Stimulated activated CD4-positive, alpha-beta T cell treated with anti-CD3 and anti-CD28 coated beads, Interleukin-15, amount 100 ng/mL, for 48 hours (primary cell): ENCODE data around the gene OR6C74.

Source experiments
- DNase-seq, 2 donors: peaks; one replicate each; pipeline ENCODE4 v3.0.0-alpha.2; 2020; ENCODE audit warnings: low read depth in 2 of 2

The OR6C74 gene

DNA sequence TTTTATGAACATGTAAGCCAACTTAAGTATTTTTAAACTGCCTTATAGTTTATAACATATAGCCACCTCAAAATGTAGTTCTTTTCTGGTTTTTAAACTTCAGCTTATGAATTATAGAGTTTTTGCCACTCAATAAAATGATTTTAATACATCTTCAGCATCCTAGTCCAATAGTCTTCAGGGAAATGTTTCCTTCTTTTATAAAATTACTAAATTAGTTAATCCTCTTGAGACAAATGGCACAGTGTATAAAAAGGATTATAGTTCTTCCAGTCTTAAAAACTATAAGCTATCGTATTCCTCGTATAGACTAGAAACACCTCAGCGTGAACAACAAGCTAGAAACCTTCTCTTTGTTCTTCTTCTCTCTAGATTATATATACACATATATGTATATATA is at the start of gene OR6C74:
OR6C74 (plus strand) TSS at position 301 of the 400 bp plus-strand sequence. CDS start 2,679 bp downstream, outside the sequence.
- DNase-seq, result no peak

GRCh38 chr12:55220725-55221124 is 23.7 kb upstream of the OR6C74 start, which contains the start of gene OR10A7:
Gene OR10A7, plus strand, starts transcription at chr12:55221025. Its CDS starts 0 bp downstream, at chr12:55221025.
- no peak for DNase-seq

DNA sequence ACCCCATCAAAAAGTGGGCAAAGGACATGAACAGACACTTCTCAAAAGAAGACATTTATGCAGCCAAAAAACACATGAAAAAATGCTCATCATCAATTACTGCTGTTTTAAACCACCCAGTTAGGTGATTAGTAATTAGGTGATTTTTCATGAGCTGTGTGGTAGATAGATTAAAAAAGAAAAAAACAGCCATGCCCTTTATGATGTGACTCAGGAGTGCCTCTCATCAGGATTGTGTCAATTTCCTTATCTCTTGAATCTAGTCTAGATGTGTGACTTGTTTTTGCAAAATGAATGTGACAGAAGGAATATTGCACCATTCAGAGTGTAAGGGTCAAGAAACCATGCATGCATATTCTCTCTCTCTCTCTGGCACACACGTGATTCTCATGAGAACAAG is 17.9 kb upstream of the OR6C74 start:
- DNase-seq, result no peak

DNA sequence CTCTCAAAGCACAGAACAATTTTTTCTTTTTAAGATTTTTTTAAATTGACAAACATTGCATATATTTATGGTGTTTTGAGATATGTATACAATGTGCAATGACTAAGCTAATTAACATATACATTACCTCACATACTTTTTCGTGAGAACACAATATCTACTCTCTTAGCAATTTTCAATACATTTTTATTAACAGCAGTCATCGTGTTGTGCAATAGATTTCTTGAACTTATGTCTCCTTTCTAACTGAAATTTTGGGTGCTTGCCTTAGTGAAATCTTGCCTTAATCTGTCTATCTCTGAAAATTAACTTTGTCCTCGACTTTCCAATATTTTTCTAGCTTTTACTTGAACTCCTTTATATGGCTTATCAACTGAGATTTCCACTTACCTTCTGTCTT is 16.8 kb upstream of the OR6C74 start:
- DNase-seq, result no peak

GRCh38 chr12:55246159-55246558 is 1.8 kb downstream of the OR6C74 start:
- no peak for DNase-seq

GRCh38 chr12:55250944-55251343 is 6.5 kb downstream of the OR6C74 start:
- no peak for DNase-seq

GRCh38 chr12:55253281-55253680 is 8.9 kb downstream of the OR6C74 start:
- DNase-seq, result no peak

- DNase-seq, result no peak
Observed at GRCh38 chr12:55256831-55257230, 12.4 kb downstream of the OR6C74 start.

- DNase-seq, result no peak
Observed at GRCh38 chr12:55258303-55258702, 13.9 kb downstream of the OR6C74 start.

DNA sequence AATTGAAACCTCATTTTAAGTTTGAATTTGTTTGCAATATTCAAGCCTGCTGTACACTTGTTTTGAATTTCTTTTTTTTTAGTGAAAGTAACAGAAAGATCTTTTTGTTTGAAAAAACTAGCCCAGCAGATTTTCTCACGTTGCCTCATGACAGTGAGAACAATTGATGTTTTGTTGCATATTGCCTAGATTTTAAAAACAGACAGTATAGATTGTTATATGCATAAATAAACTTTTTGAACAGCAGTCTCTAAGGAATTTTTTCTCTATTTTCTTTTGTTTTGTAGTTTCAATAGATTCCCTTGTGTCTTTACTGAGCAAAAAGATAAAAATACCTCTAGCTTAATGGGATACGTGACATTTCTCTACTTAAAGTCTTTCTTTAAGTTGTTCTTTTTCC is 36.6 kb downstream of the OR6C74 start:
- DNase-seq, result no peak

DNA sequence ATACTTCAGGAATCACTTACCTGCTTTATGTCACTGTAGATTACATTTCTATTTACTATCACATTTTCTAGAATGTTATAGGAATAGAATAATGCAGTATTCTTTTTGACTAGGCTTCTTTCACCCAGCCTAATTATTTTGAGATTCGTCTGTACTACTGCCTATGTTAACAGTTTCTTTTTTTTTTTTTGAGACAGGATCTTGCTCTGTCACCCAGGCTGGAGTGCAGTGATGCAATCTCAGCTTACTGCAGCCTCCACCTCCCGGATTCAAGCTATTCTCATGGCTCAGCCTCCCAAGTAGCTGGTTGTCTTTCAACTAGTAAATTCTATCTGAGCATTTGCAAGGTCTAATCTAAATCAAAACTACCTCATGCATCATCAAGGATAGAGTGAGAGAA is 45.6 kb downstream of the OR6C74 start:
- DNase-seq, result no peak
